Naive thymus-derived CD4-positive, alpha-beta T cell (primary cell): ENCODE results near the gene PIGL. TPM values are rescaled to one million over a fixed set of nuclear protein-coding genes. Genes with fewer than 3 reads are reported as not detected.
"Not testable (repeated sequence)": the region's sequence is repeated elsewhere in the genome, so short reads cannot be mapped to it uniquely, and the experiment has no call there.

Experiments used
- ATAC-seq: fragments of 150-1000 bp; cut with Tn5 transposase; 2 replicates; pipeline ENCODE4 v1.10.0; 2021; ENCODE audit warnings: mild to moderate bottlenecking, moderate library complexity
- CTCF ChIA-PET: fragments of 350-600 bp; sonication (Branson Sonifier 250); formaldehyde crosslinking; loops from one replicate; lab custom pipeline; 2021; ENCODE audit warnings: antibody characterized with exemption; lab: Charles Lee
- POLR2A ChIA-PET: fragments of 350-600 bp; sonication (Branson Sonifier 250); formaldehyde crosslinking; loops from one replicate; lab custom pipeline; 2021; ENCODE audit warnings: antibody characterized with exemption, inconsistent platforms; lab: Charles Lee
- DNase-seq, 9 donors: peaks; one replicate each; pipeline versions ENCODE4 v3.0.0 to v3.0.0-alpha.2; 2020 to 2022; ENCODE audit warnings: mixed read lengths in 1 of 9
- H3K27ac ChIP-seq: one replicate; pipeline ENCODE4 v1.7.0; 2013; ENCODE audit warnings: mild to moderate bottlenecking, low read depth, low read length, moderate library complexity
- H3K27me3 ChIP-seq, 2 donors: one replicate each; pipeline ENCODE4 v1.7.0; 2013; ENCODE audit warnings: low read length in 2 of 2, mild to moderate bottlenecking in 2 of 2, moderate library complexity in 2 of 2; ENCODE audit not compliant: control insufficient read depth in 2 of 2, insufficient read depth in 2 of 2
- H3K36me3 ChIP-seq, 3 experiments: 1 replicate in 2 of 3; 2 replicates in 1 of 3; pipeline ENCODE4 v1.7.0; 2013; ENCODE audit warnings: low read length in 3 of 3, mild to moderate bottlenecking in 3 of 3, moderate library complexity in 1 of 3; ENCODE audit not compliant: insufficient read depth in 3 of 3, control insufficient read depth in 2 of 3
- H3K4me1 ChIP-seq, 2 donors: one replicate each; pipeline ENCODE4 v1.7.0; 2013; ENCODE audit warnings: low read length in 2 of 2, mild to moderate bottlenecking in 2 of 2, moderate library complexity in 1 of 2; ENCODE audit not compliant: control insufficient read depth in 2 of 2, insufficient read depth in 2 of 2
- H3K4me3 ChIP-seq: 2 replicates; pipeline ENCODE4 v1.7.0; 2013; ENCODE audit warnings: mild to moderate bottlenecking, low read length
- H3K9me3 ChIP-seq, 3 experiments: 1 replicate in 2 of 3; 2 replicates in 1 of 3; pipeline ENCODE4 v1.7.0; 2013; ENCODE audit warnings: low read length in 3 of 3; ENCODE audit not compliant: control insufficient read depth in 2 of 3
- H3K27ac Mint-ChIP-seq, 9 donors: one replicate each; pipeline ENCODE4 v1.8.0; 2020 to 2022; ENCODE audit warnings: mixed read lengths in 9 of 9, mild to moderate bottlenecking in 8 of 9, moderate library complexity in 5 of 9, inconsistent platforms in 2 of 9
- H3K27me3 Mint-ChIP-seq, 5 donors: one replicate each; pipeline ENCODE4 v1.8.0; 2021 to 2022; ENCODE audit warnings: mixed read lengths in 5 of 5, mild to moderate bottlenecking in 1 of 5
- H3K36me3 Mint-ChIP-seq, 5 donors: one replicate each; pipeline ENCODE4 v1.8.0; 2020 to 2022; ENCODE audit warnings: mixed read lengths in 5 of 5, mild to moderate bottlenecking in 3 of 5, inconsistent platforms in 1 of 5
- H3K4me1 Mint-ChIP-seq, 7 donors: one replicate each; pipeline ENCODE4 v1.8.0; 2020 to 2022; ENCODE audit warnings: mixed read lengths in 7 of 7, mild to moderate bottlenecking in 3 of 7, inconsistent platforms in 1 of 7
- H3K4me3 Mint-ChIP-seq, 10 donors: one replicate each; pipeline ENCODE4 v1.8.0; 2020 to 2022; ENCODE audit warnings: mild to moderate bottlenecking in 10 of 10, mixed read lengths in 10 of 10, moderate library complexity in 6 of 10, inconsistent platforms in 2 of 10
- H3K9me3 Mint-ChIP-seq, 11 donors: one replicate each; pipeline ENCODE4 v1.8.0; 2020 to 2022; ENCODE audit warnings: mixed read lengths in 11 of 11, mild to moderate bottlenecking in 4 of 11, inconsistent platforms in 1 of 11, moderate library complexity in 1 of 11
- intact Hi-C, 2 donors: fragments of 100-400 bp; cut with micrococcal nuclease; formaldehyde crosslinking; loops; one replicate each; pipeline ENCODE4 v1.15.1; 2023
- polyA plus RNA-seq, 2 donors: library from polyadenylated mRNA; unstranded; fragments of 300-500 nt; fragmentation: Illumina TruSeq; gene quantifications; one replicate each; pipeline ENCODE4 v1.2.3, GENCODE V29; 2021
- total RNA-seq, 6 experiments: library from RNA in 5 of 6; stranded (reverse) in 5 of 6; gene quantifications; 1 replicate in 5 of 6; 2 replicates in 1 of 6; pipeline ENCODE4 v1.2.3 and lab custom pipeline; 2021 to 2026

The PIGL gene
- total and polyA plus RNA-seq, 7 experiments from 2014 or later: 12.3 to 82.5 (median 73.2) TPM

- ChIA-PET CTCF (no interaction called here), POLR2A (interaction anchor here (0.9 to 1.4 kb wide), 6 partner anchors 16 to 167 kb away, joined by 3 to 6 read pairs (median 4); no protein-coding TSS in a partner anchor)
- Mint-ChIP-seq H3K9me3 (no peaks in the 10 kb centered on the region), H3K36me3 (peaks cover 0 to 3% (median 0%) of the 10 kb centered on the region in 5 donors), H3K27me3 (no peaks in the 10 kb centered on the region), H3K27ac (peak overlapping the region; percentile 58 to 98 (median 88)), H3K4me3 (peak overlapping the region; percentile 86 to 99 (median 94)), H3K4me1 (peaks cover 25 to 70% (median 50%) of the 10 kb centered on the region in 7 donors)
- Histone ChIP-seq H3K27ac (peak overlapping the region; percentile 91), H3K36me3 (peaks cover 0 to 9% (median 0%) of the 10 kb centered on the region in 3 experiments), H3K9me3 (no peaks in the 10 kb centered on the region), H3K4me3 (peak overlapping the region; percentile 76), H3K27me3 (no peaks in the 10 kb centered on the region), H3K4me1 (peaks cover 22 to 29% of the 10 kb centered on the region in 2 donors)
- ATAC-seq (peak; percentile 40), DNase-seq (peak in 1 of 9 donors; percentile 61)
- intact Hi-C loops: loop anchor here (1.0 to 10.0 kb wide), 13 partner anchors 16 to 1910 kb away; partner anchors contain the start of genes HS3ST3B1 (in 1 of the 2), PLD6 (in 1 of the 2), TRPV2 (in 1 of the 2) and UBB (in 1 of the 2)
Measured at GRCh38 chr17:16215002-16215272, 2.1 kb upstream of the PIGL start.

- H3K27me3 ChIP-seq: no peaks in the 10 kb centered on the region
- no peaks in the 10 kb centered on the region for H3K27me3 Mint-ChIP-seq
- intact Hi-C loops: loop anchor here (1.0 to 10.0 kb wide), 13 partner anchors 17 to 1911 kb away; partner anchors contain the start of genes HS3ST3B1 (in 1 of the 2), PLD6 (in 1 of the 2), TRPV2 (in 1 of the 2) and UBB (in 1 of the 2)
- peaks cover 25 to 69% (median 50%) of the 10 kb centered on the region in 7 donors for H3K4me1 Mint-ChIP-seq
- H3K27ac Mint-ChIP-seq: peak within 1 kb of the TSS; percentile 58 to 98 (median 93)
- POLR2A ChIA-PET: interaction anchor here (0.6 to 1.4 kb wide), 8 partner anchors 9 to 166 kb away, joined by 3 to 6 read pairs (median 4); no protein-coding TSS in a partner anchor
- H3K36me3 ChIP-seq: peaks cover 0 to 9% (median 0%) of the 10 kb centered on the region in 3 experiments
- peaks cover 0 to 3% (median 0%) of the 10 kb centered on the region in 5 donors for H3K36me3 Mint-ChIP-seq
- peak within 1 kb of the TSS; percentile 89 to 99 (median 96) for H3K4me3 Mint-ChIP-seq
- no peaks in the 10 kb centered on the region for H3K9me3 ChIP-seq
- H3K4me1 ChIP-seq: peaks cover 22 to 29% of the 10 kb centered on the region in 2 donors
- CTCF ChIA-PET: no interaction called here
- DNase-seq (peak; percentile 76 to 89 (median 82)), ATAC-seq (peak; percentile 93)
- peak within 1 kb of the TSS; percentile 76 for H3K4me3 ChIP-seq
- no peaks in the 10 kb centered on the region for H3K9me3 Mint-ChIP-seq
- H3K27ac ChIP-seq: peak within 1 kb of the TSS; percentile 91
Measured at GRCh38 chr17:16215273-16215964, 1.6 kb upstream of the PIGL start, which contains the start of gene NCOR1. NCOR1 (minus strand) TSS chr17:16215534; CDS start chr17:16194569, 20,965 bp downstream.

- H3K27me3 Mint-ChIP-seq: no peaks in the 10 kb centered on the region
- CTCF ChIA-PET: no interaction called here
- ATAC-seq (no peak), DNase-seq (peak in 5 of 9 donors; percentile 10 to 25 (median 21))
- H3K4me3 ChIP-seq: peak overlapping the region; percentile 76
- no peaks in the 10 kb centered on the region for H3K9me3 Mint-ChIP-seq
- H3K9me3 ChIP-seq: no peaks in the 10 kb centered on the region
- H3K36me3 Mint-ChIP-seq: peaks cover 0 to 3% (median 0%) of the 10 kb centered on the region in 5 donors
- POLR2A ChIA-PET: interaction anchor here (0.6 to 1.4 kb wide), 6 partner anchors 8 to 77 kb away, joined by 3 to 5 read pairs (median 4); no protein-coding TSS in a partner anchor
- no peaks in the 10 kb centered on the region for H3K27me3 ChIP-seq
- intact Hi-C loops: loop anchor here (1.0 to 10.0 kb wide), 16 partner anchors 17 to 1911 kb away; partner anchors contain the start of genes CENPV (in 1 of the 2), HS3ST3B1 (in 1 of the 2), PLD6 (in 1 of the 2) and TRPV2 (in 1 of the 2)
- H3K4me1 Mint-ChIP-seq: peaks cover 25 to 64% (median 50%) of the 10 kb centered on the region in 7 donors
- peak overlapping the region; percentile 91 for H3K27ac ChIP-seq
- H3K27ac Mint-ChIP-seq: peak overlapping the region; percentile 44 to 96 (median 86)
- peaks cover 0 to 9% (median 0%) of the 10 kb centered on the region in 3 experiments for H3K36me3 ChIP-seq
- peaks cover 22 to 29% of the 10 kb centered on the region in 2 donors for H3K4me1 ChIP-seq
- H3K4me3 Mint-ChIP-seq: peak overlapping the region; percentile 89 to 99 (median 96)
Measured at GRCh38 chr17:16215965-16216316, 1.1 kb upstream of the PIGL start.

GRCh38 chr17:16216341-16217001 lies 539 bp upstream of the PIGL start:
- CTCF ChIA-PET, H3K9me3 ChIP-seq, H3K9me3 Mint-ChIP-seq, ATAC-seq, H3K27me3 ChIP-seq, H3K36me3 Mint-ChIP-seq, H3K36me3 ChIP-seq, DNase-seq, H3K27me3 Mint-ChIP-seq: not testable (repeated sequence)
- POLR2A ChIA-PET: interaction anchor here (0.7 to 1.9 kb wide), 6 partner anchors 8 to 165 kb away, joined by 3 to 10 read pairs (median 4); partner anchors contain the start of gene UBB
- peak overlapping the region; percentile 88 to 96 (median 95) for H3K27ac Mint-ChIP-seq
- intact Hi-C loops: loop anchor here (1.0 to 10.0 kb wide), 10 partner anchors 34 to 1912 kb away; partner anchors contain the start of genes CENPV (in 1 of the 2), HS3ST3B1 (in 1 of the 2), PLD6 (in 1 of the 2) and TRPV2 (in 1 of the 2)
- H3K4me1 ChIP-seq: peaks cover 22 to 29% of the 10 kb centered on the region in 2 donors
- H3K4me3 ChIP-seq: peak overlapping the region; percentile 76
- peak overlapping the region; percentile 89 to 99 (median 96) for H3K4me3 Mint-ChIP-seq
- H3K27ac ChIP-seq: peak overlapping the region; percentile 91
- H3K4me1 Mint-ChIP-seq: peaks cover 25 to 59% (median 47%) of the 10 kb centered on the region in 7 donors

GRCh38 chr17:16222406-16222805 lies 5.4 kb downstream of the PIGL start:
- CTCF ChIA-PET: no interaction called here
- Mint-ChIP-seq H3K27me3 (no peaks in the 10 kb centered on the region), H3K4me1 (peaks cover 10 to 53% (median 28%) of the 10 kb centered on the region in 7 donors), H3K9me3 (no peaks in the 10 kb centered on the region), H3K4me3 (no peak overlapping the region), H3K27ac (peak overlapping the region in 1 of 9 donors; percentile 9), H3K36me3 (peaks cover 0 to 15% (median 0%) of the 10 kb centered on the region in 5 donors)
- H3K27ac ChIP-seq: no peak overlapping the region
- H3K36me3 ChIP-seq: no peaks in the 10 kb centered on the region
- ATAC-seq: no peak
- peaks cover 4 to 7% of the 10 kb centered on the region in 2 donors for H3K4me1 ChIP-seq
- no peak overlapping the region for H3K4me3 ChIP-seq
- POLR2A ChIA-PET: no interaction called here
- H3K9me3 ChIP-seq: no peaks in the 10 kb centered on the region
- DNase-seq: no peak
- intact Hi-C loops: no loop called here
- no peaks in the 10 kb centered on the region for H3K27me3 ChIP-seq
